Measurements from ENCODE around the gene FOXF2.
A peak's percentile ranks its signal among the peaks of the same experiment; 100 is the strongest.

DNA sequence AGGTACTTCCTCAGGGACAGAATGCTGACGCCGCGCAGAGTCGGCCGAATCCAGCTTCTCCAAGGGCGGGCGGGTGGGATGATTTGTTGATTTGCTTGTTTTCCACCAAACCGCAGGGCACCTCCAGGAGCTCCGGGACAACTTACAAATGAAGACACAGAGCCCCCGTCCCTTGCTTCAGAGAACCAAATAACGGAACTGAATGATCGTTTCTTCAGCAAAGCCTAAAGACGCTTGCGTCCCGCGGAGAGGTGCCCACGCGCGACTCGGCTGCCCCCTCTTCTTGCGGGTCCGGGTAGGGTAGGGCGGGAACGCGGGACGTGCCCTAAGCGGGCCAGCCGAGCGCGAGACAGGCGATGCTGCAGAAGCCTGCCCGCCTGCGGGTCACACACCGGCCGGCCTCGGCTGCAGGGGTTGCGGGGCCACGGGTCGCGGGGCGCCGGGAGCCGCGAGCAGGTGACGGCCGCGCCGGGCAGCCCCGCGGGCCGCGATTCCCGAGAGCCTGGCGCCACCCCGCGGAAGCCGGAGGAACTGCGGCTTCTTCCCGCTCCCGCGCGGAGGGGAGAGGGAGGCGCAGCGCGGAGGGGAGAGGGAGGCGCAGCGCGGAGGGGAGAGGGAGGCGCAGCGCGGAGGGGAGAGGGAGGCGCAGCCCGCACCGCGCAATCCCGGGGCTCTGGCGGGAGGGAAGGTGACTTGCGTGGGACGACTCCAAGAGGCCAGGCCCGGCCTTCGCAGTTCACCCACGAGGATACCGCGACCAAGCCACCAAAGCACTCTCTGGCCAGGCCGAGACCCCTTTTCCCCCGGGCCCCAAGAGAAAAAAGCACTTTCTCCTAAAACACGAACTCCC, 7.7 kb upstream of the FOXF2 start:
- TF ChIP-seq, protein P1, sequence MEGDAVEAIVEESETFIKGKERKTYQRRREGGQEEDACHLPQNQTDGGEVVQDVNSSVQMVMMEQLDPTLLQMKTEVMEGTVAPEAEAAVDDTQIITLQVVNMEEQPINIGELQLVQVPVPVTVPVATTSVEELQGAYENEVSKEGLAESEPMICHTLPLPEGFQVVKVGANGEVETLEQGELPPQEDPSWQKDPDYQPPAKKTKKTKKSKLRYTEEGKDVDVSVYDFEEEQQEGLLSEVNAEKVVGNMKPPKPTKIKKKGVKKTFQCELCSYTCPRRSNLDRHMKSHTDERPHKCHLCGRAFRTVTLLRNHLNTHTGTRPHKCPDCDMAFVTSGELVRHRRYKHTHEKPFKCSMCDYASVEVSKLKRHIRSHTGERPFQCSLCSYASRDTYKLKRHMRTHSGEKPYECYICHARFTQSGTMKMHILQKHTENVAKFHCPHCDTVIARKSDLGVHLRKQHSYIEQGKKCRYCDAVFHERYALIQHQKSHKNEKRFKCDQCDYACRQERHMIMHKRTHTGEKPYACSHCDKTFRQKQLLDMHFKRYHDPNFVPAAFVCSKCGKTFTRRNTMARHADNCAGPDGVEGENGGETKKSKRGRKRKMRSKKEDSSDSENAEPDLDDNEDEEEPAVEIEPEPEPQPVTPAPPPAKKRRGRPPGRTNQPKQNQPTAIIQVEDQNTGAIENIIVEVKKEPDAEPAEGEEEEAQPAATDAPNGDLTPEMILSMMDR (IDR thresholded peaks at IDR 0.05), result peak in 3 of 4 experiments; percentile 28 to 95 (median 77)
- TF ChIP-seq POLR2AphosphoS5 (IDR thresholded peaks at IDR 0.05) (no peak), EP300 (IDR thresholded peaks at IDR 0.05) (no peak)
